ENCODE measurements around the gene TDP1. TPM values are rescaled to one million over a fixed set of nuclear protein-coding genes. Genes with fewer than 3 reads are reported as not detected.

TDP1 gene
- total RNA-seq (10 to 100 TPM in 6 of 9 donors, 1 to 10 TPM in 3; 4.2 to 24.8 (median 10.2) TPM), polyA plus RNA-seq (1 to 10 TPM; 2.3 to 8.3 (median 4.5) TPM)
- long read RNA-seq, donor 1, partial matches to known transcripts: 38 of 38 reads
- long read RNA-seq, donor 1, other reads (novel, unspliced or antisense): 0 of 38 reads
- long read RNA-seq, donor 2, partial matches to known transcripts: 12 of 12 reads
- long read RNA-seq, donor 2, other reads (novel, unspliced or antisense): 0 of 12 reads
- long read RNA-seq, donor 3, partial matches to known transcripts: 15 of 17 reads
- long read RNA-seq, donor 3, other reads (novel, unspliced or antisense): 0 of 17 reads
- long read RNA-seq, donor 4, partial matches to known transcripts: 2 of 3 reads
- long read RNA-seq, donor 4, other reads (novel, unspliced or antisense): 0 of 3 reads
- long read RNA-seq, donor 5, transcript TDP1-203 (16 exons, 2,068 nt): major isoform, 5 of 19 reads
- long read RNA-seq, donor 5, partial matches to known transcripts: 3 of 19 reads
- long read RNA-seq, donor 5, other reads (novel, unspliced or antisense): 8 of 19 reads
- long read RNA-seq, donor 6, partial matches to known transcripts: 1 of 2 reads
- long read RNA-seq, donor 6, other reads (novel, unspliced or antisense): 0 of 2 reads
- long read RNA-seq, donor 7, partial matches to known transcripts: 12 of 13 reads
- long read RNA-seq, donor 7, other reads (novel, unspliced or antisense): 0 of 13 reads
- long read RNA-seq, donor 8, partial matches to known transcripts: 8 of 9 reads
- long read RNA-seq, donor 8, other reads (novel, unspliced or antisense): 0 of 9 reads
- long read RNA-seq, donor 9, partial matches to known transcripts: 6 of 6 reads
- long read RNA-seq, donor 9, other reads (novel, unspliced or antisense): 0 of 6 reads
- long read RNA-seq, donor 10, partial matches to known transcripts: 0 of 1 reads
- long read RNA-seq, donor 10, other reads (novel, unspliced or antisense): 0 of 1 reads

DNA sequence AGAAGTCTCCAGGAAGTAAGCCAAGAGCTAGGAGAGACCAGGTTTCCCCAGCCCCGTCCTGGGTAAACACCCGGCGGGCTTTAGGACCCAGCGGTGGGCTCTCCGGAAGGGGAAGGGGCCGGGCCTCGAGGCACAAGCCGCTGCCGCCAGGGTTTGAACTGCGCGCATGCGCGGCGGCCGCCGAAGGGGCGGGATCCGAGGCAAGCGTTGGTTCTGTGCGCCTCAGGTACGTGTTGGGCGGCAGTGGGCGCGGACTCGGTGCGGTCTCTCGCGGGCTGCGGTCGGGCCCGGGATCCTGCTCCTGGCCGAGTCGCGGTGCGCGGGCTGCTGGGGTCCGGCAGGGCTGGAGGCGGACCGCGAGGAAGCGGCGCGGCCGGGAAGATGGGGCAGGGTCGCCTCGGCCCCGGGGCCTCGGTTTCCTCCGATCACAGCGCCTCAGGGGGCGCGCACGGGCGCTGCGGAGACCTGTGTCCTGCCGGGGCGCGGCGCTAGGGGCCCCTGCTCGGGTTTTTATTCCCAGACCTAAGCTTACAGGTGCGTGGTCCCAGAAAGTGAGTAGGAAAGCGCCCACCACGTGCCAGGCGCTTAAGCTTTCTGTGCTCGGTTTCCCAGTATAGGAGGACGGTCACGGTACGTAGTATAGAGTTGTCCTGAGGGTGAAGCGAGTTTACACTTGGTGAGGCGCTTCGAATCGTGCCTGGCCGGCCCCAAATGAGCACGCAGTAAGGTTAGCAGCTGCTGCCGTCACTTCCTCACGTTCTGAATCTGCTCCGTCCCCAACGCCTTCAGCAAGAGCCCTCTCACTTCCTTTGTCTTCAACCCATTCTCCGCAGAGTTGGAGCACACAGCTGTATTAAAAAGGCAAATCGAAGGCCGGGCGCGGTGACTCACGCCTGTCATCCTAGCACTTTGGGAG lies at the start of gene TDP1:
TSS of gene TDP1 (plus strand) at position 183 of the 916 bp plus-strand sequence. CDS start 7,188 bp downstream, outside the sequence.
- peaks cover 6 to 17% of the 10 kb centered on the region in 2 donors for H3K4me1 ChIP-seq (replicated peaks in 1 of 2)
- no peaks in the 10 kb centered on the region for H3K36me3 ChIP-seq (replicated peaks in 1 of 2)
- peak; percentile 95 to 98 (median 97) for DNase-seq
- intact Hi-C loops (cut with DNase I): no loop called here
- peak within 1 kb of the TSS; percentile 18 to 87 (median 70) for H3K4me3 ChIP-seq
- 0 to 2% (median 1%) methylated on average over 11 to 84 of the region's 84 CpGs for WGBS, 4 donors
- H3K27ac ChIP-seq: peak within 1 kb of the TSS; percentile 80 to 97 (median 94)
- H3K27me3 ChIP-seq: no peaks in the 10 kb centered on the region
- peak; percentile 92 to 96 for TF ChIP-seq POLR2A (IDR thresholded peaks at IDR 0.05)
- TF ChIP-seq, protein P1, sequence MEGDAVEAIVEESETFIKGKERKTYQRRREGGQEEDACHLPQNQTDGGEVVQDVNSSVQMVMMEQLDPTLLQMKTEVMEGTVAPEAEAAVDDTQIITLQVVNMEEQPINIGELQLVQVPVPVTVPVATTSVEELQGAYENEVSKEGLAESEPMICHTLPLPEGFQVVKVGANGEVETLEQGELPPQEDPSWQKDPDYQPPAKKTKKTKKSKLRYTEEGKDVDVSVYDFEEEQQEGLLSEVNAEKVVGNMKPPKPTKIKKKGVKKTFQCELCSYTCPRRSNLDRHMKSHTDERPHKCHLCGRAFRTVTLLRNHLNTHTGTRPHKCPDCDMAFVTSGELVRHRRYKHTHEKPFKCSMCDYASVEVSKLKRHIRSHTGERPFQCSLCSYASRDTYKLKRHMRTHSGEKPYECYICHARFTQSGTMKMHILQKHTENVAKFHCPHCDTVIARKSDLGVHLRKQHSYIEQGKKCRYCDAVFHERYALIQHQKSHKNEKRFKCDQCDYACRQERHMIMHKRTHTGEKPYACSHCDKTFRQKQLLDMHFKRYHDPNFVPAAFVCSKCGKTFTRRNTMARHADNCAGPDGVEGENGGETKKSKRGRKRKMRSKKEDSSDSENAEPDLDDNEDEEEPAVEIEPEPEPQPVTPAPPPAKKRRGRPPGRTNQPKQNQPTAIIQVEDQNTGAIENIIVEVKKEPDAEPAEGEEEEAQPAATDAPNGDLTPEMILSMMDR (IDR thresholded peaks at IDR 0.05): no peak
- H3K9me3 ChIP-seq (replicated peaks in 1 of 3): no peaks in the 10 kb centered on the region

DNA sequence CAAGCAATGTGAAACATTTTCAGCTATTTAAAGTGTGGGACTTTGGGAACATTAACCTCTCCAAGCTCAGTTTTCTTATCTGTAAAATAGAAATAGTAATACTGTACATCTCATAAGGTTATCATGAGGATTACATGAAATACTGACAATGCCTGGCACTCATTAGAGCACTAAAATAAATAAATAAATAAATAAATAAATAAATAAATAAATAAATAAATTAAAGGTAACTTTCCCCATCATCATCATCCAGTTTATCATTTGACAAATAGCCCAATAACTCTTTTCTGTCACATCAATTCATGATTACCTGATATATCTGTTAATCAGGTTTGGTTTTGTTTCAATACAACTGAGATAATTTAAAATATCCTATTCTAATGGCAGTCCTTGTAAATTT lies 49.7 kb upstream of the TDP1 start:
- Histone ChIP-seq H3K4me3 (no peak overlapping the region), H3K27me3 (no peaks in the 10 kb centered on the region), H3K36me3 (replicated peaks in 1 of 2) (no peaks in the 10 kb centered on the region), H3K27ac (no peak overlapping the region), H3K4me1 (replicated peaks in 1 of 2) (peaks cover 0 to 1% of the 10 kb centered on the region in 2 donors), H3K9me3 (replicated peaks in 1 of 3) (no peaks in the 10 kb centered on the region)
- intact Hi-C loops (cut with DNase I): loop anchor here in 1 of 2 donors (5.0 kb wide), 1 partner anchor 489 kb away; the partner anchor contains the start of gene FOXN3
- DNase-seq: no peak
- no peak for TF ChIP-seq POLR2A (IDR thresholded peaks at IDR 0.05)
- TF ChIP-seq, protein P1 (IDR thresholded peaks at IDR 0.05): no peak

DNA sequence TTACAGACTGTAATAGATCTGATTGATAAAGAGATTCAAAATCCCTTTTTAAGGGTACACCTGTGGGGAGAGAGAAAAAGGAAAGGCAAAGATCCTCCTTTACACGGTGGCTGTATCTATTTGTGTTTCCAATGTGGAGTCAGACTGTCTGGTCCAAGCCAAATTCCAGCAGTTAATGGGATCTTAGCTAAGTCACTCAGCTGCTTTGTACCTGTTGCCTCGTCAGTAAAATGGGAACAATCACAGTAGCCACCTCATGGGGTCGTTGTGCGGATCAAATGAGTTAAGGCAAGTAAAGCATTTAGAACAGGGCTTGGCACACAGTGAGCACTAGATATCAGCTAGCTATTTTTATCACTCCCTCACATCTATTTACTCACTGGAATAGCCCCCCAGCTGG lies 48.1 kb upstream of the TDP1 start:
- Histone ChIP-seq H3K9me3 (replicated peaks in 1 of 3) (no peaks in the 10 kb centered on the region), H3K27ac (no peak overlapping the region), H3K27me3 (no peaks in the 10 kb centered on the region), H3K4me1 (replicated peaks in 1 of 2) (peaks cover 0 to 7% of the 10 kb centered on the region in 2 donors), H3K36me3 (replicated peaks in 1 of 2) (no peaks in the 10 kb centered on the region), H3K4me3 (no peak overlapping the region)
- DNase-seq: no peak
- intact Hi-C loops (cut with DNase I): loop anchor here in 1 of 2 donors (5.0 kb wide), 1 partner anchor 490 kb away; the partner anchor contains the start of gene FOXN3
- 88 to 94% (median 91%) methylated on average over 4 of the region's 4 CpGs for WGBS, 4 donors
- no peak for TF ChIP-seq POLR2A (IDR thresholded peaks at IDR 0.05)
- TF ChIP-seq, protein P1 (IDR thresholded peaks at IDR 0.05): no peak
